GM19240 (cell line): ENCODE data around the gene DOCK2.
"Not testable (repeated sequence)": the region's sequence is repeated elsewhere in the genome, so short reads cannot be mapped to it uniquely, and the experiment has no call there.

Source experiments
- DNase-seq: peaks from one replicate; pipeline ENCODE4 v3.0.0; 2011; ENCODE audit warnings: low spot score; ENCODE audit not compliant: insufficient read length

DOCK2 gene

GRCh38 chr5:169717288-169717687, 80.2 kb downstream of the DOCK2 start:
- no peak for DNase-seq

- no peak for DNase-seq
Measured at GRCh38 chr5:169719360-169720314, 82.6 kb downstream of the DOCK2 start.

GRCh38 chr5:169721771-169722170, 84.7 kb downstream of the DOCK2 start:
- no peak for DNase-seq

GRCh38 chr5:169723103-169723831, 86.2 kb downstream of the DOCK2 start:
- no peak for DNase-seq

GRCh38 chr5:169724303-169725087, 87.4 kb downstream of the DOCK2 start:
- no peak for DNase-seq

GRCh38 chr5:169725665-169726064, 88.6 kb downstream of the DOCK2 start:
- DNase-seq: not testable (repeated sequence)

GRCh38 chr5:169728418-169728817, 91.3 kb downstream of the DOCK2 start:
- no peak for DNase-seq

- no peak for DNase-seq
Measured at GRCh38 chr5:169731221-169731620, 94.1 kb downstream of the DOCK2 start.

GRCh38 chr5:169732841-169733240, 95.8 kb downstream of the DOCK2 start:
- DNase-seq: no peak

GRCh38 chr5:169735913-169736312, 98.8 kb downstream of the DOCK2 start:
- no peak for DNase-seq

- DNase-seq: no peak
Measured at GRCh38 chr5:169736653-169737052, 99.6 kb downstream of the DOCK2 start.

GRCh38 chr5:169740435-169740834, 103.4 kb downstream of the DOCK2 start:
- DNase-seq: no peak

GRCh38 chr5:169742771-169743296, 105.8 kb downstream of the DOCK2 start:
- DNase-seq: no peak

GRCh38 chr5:169744336-169744735, 107.3 kb downstream of the DOCK2 start:
- no peak for DNase-seq

GRCh38 chr5:169745441-169746146, 108.5 kb downstream of the DOCK2 start:
- no peak for DNase-seq

GRCh38 chr5:169746147-169746694, 109.1 kb downstream of the DOCK2 start:
- DNase-seq: no peak

GRCh38 chr5:169748174-169748573, 111.1 kb downstream of the DOCK2 start:
- DNase-seq: no peak

GRCh38 chr5:169749295-169749694, 112.2 kb downstream of the DOCK2 start:
- DNase-seq: no peak

GRCh38 chr5:169751490-169751889, 114.4 kb downstream of the DOCK2 start:
- DNase-seq: no peak

GRCh38 chr5:169752566-169752965, 115.5 kb downstream of the DOCK2 start:
- not testable (repeated sequence) for DNase-seq
